MM.1S (cell line): ENCODE results near the gene CIRBP.
"Not testable (repeated sequence)": the region's sequence is repeated elsewhere in the genome, so short reads cannot be mapped to it uniquely, and the experiment has no call there.

Source experiments
- DNase-seq: peaks from one replicate; pipeline ENCODE4 v3.0.0-alpha.2; 2015
- H2AFZ ChIP-seq: fragments of 300-600 bp; sonication (generic); 2 replicates; pipeline ENCODE4 v1.6.0; 2016; ENCODE audit warnings: antibody characterized with exemption, low read length
- H3F3A ChIP-seq: fragments of 300-600 bp; sonication (generic); 2 replicates; pipeline ENCODE4 v1.6.1; 2016; ENCODE audit warnings: mild to moderate bottlenecking, antibody characterized with exemption, low read length, moderate library complexity, mixed read lengths; ENCODE audit not compliant: insufficient read depth
- H3K27ac ChIP-seq: fragments of 300-600 bp; sonication (generic); 2 replicates; pipeline ENCODE4 v1.5.1; 2016; ENCODE audit warnings: mild to moderate bottlenecking, low read length
- H3K27me3 ChIP-seq: fragments of 300-600 bp; sonication (generic); replicated peaks from 2 replicates; pipeline ENCODE4 v1.6.0; 2016; ENCODE audit warnings: low read length; ENCODE audit not compliant: insufficient read depth
- H3K36me3 ChIP-seq: fragments of 300-600 bp; sonication (generic); replicated peaks from 2 replicates; pipeline ENCODE4 v1.6.1; 2016; ENCODE audit warnings: mild to moderate bottlenecking, low read length, mixed read lengths; ENCODE audit not compliant: insufficient read depth
- H3K4me1 ChIP-seq: fragments of 300-600 bp; sonication (generic); 2 replicates; pipeline ENCODE4 v1.6.1; 2016; ENCODE audit warnings: low read length, mixed read lengths
- H3K4me2 ChIP-seq: fragments of 300-600 bp; sonication (generic); 2 replicates; pipeline ENCODE4 v1.6.0; 2016; ENCODE audit warnings: low read depth, low read length
- H3K4me3 ChIP-seq: fragments of 300-600 bp; sonication (generic); 2 replicates; pipeline ENCODE4 v1.5.1; 2016; ENCODE audit warnings: low read length, mixed read lengths
- H3K79me2 ChIP-seq: fragments of 300-600 bp; sonication (generic); 2 replicates; pipeline ENCODE4 v1.6.1; 2016; ENCODE audit warnings: mixed run types, low read length, mixed read lengths
- H3K9ac ChIP-seq: fragments of 300-600 bp; sonication (generic); 2 replicates; pipeline ENCODE4 v1.6.1; 2016; ENCODE audit warnings: low read length, mixed read lengths
- H3K9me2 ChIP-seq: fragments of 300-600 bp; sonication (generic); replicated peaks from 2 replicates; pipeline ENCODE4 v1.6.1; 2016; ENCODE audit warnings: mild to moderate bottlenecking, low read length, mixed read lengths; ENCODE audit not compliant: insufficient read depth
- H3K9me3 ChIP-seq: fragments of 300-600 bp; sonication (generic); replicated peaks from 2 replicates; pipeline ENCODE4 v1.6.1; 2016; ENCODE audit warnings: mild to moderate bottlenecking, low read length, mixed read lengths; ENCODE audit not compliant: insufficient read depth
- H4K20me1 ChIP-seq: fragments of 300-600 bp; sonication (generic); 2 replicates; pipeline ENCODE4 v1.6.1; 2016; ENCODE audit warnings: mild to moderate bottlenecking, low read length, moderate library complexity, mixed read lengths; ENCODE audit not compliant: insufficient read depth
- CTCF ChIP-seq: fragments of 300-600 bp; sonication (generic); IDR thresholded peaks from 2 replicates; pipeline ENCODE4 v1.5.1; 2016; ENCODE audit warnings: antibody characterized with exemption, low read length, mixed read lengths
- EZH2 ChIP-seq: fragments of 300-600 bp; sonication (generic); optimal IDR thresholded peaks from 2 replicates; pipeline ENCODE3; 2017; ENCODE audit warnings: low read depth, mild to moderate bottlenecking, antibody characterized with exemption, low read length, mixed read lengths
- EZH2phosphoT487 ChIP-seq: fragments of 300-600 bp; sonication (generic); IDR thresholded peaks from 2 replicates; pipeline ENCODE4 v1.6.1; 2018; ENCODE audit warnings: antibody characterized with exemption, low read length

Gene CIRBP

GRCh38 chr19:1245494-1246264, 23.5 kb upstream of the CIRBP start:
- H3K9me3 ChIP-seq, result no peaks in the 10 kb centered on the region
- H3K27me3 ChIP-seq, result no peaks in the 10 kb centered on the region
- peaks cover 38% of the 10 kb centered on the region for H3K79me2 ChIP-seq
- H3K4me2 ChIP-seq, result no peak overlapping the region
- H4K20me1 ChIP-seq, result no peaks in the 10 kb centered on the region
- H3F3A ChIP-seq, result peaks cover 32% of the 10 kb centered on the region
- H3K27ac ChIP-seq, result no peak overlapping the region
- no peak for TF ChIP-seq CTCF
- no peak for TF ChIP-seq EZH2phosphoT487
- TF ChIP-seq EZH2, result no peak
- no peak overlapping the region for H3K9ac ChIP-seq
- peaks cover 26% of the 10 kb centered on the region for H3K4me1 ChIP-seq
- DNase-seq, result no peak
- H3K36me3 ChIP-seq, result no peaks in the 10 kb centered on the region
- no peak overlapping the region for H2AFZ ChIP-seq
- no peaks in the 10 kb centered on the region for H3K9me2 ChIP-seq
- no peak overlapping the region for H3K4me3 ChIP-seq

GRCh38 chr19:1246265-1247087, 22.7 kb upstream of the CIRBP start:
- H3F3A ChIP-seq, result peaks cover 25% of the 10 kb centered on the region
- not testable (repeated sequence) for H3K4me3 ChIP-seq, H2AFZ ChIP-seq, H4K20me1 ChIP-seq, H3K9ac ChIP-seq, H3K27me3 ChIP-seq, H3K9me2 ChIP-seq, H3K9me3 ChIP-seq, DNase-seq, H3K27ac ChIP-seq, H3K4me2 ChIP-seq, H3K36me3 ChIP-seq
- H3K79me2 ChIP-seq, result peaks cover 46% of the 10 kb centered on the region
- peaks cover 19% of the 10 kb centered on the region for H3K4me1 ChIP-seq

GRCh38 chr19:1247748-1248138, 21.4 kb upstream of the CIRBP start:
- Histone ChIP-seq H3K36me3 (no peaks in the 10 kb centered on the region), H3K9me3 (no peaks in the 10 kb centered on the region), H3K4me1 (peaks cover 19% of the 10 kb centered on the region), H3F3A (peaks cover 25% of the 10 kb centered on the region), H3K27me3 (no peaks in the 10 kb centered on the region), H4K20me1 (no peaks in the 10 kb centered on the region), H3K9ac (peak overlapping the region; percentile 96; the same call in 1 of the 2 replicates), H3K27ac (peak overlapping the region; percentile 97), H3K4me3 (peak overlapping the region; percentile 83), H2AFZ (peak overlapping the region; percentile 86), H3K79me2 (peaks cover 47% of the 10 kb centered on the region), H3K9me2 (no peaks in the 10 kb centered on the region), H3K4me2 (peak overlapping the region; percentile 93)
- TF ChIP-seq EZH2, result no peak
- DNase-seq, result no peak

GRCh38 chr19:1248139-1248785, 20.9 kb upstream of the CIRBP start, which contains the start of gene MIDN:
TSS of gene MIDN (plus strand) at chr19:1248583. CDS start at chr19:1250297, 1,714 bp downstream.
- no peak for TF ChIP-seq EZH2phosphoT487
- peak; percentile 58 for TF ChIP-seq CTCF
- DNase-seq, result peak; percentile 88
- H3K9ac ChIP-seq, result peak within 1 kb of the TSS; percentile 96
- no peaks in the 10 kb centered on the region for H3K9me3 ChIP-seq
- H3K27me3 ChIP-seq, result no peaks in the 10 kb centered on the region
- peaks cover 19% of the 10 kb centered on the region for H3K4me1 ChIP-seq
- no peaks in the 10 kb centered on the region for H3K36me3 ChIP-seq
- peak within 1 kb of the TSS; percentile 93 for H3K4me2 ChIP-seq
- peak within 1 kb of the TSS; percentile 97 for H3K27ac ChIP-seq
- H3K9me2 ChIP-seq, result no peaks in the 10 kb centered on the region
- peaks cover 25% of the 10 kb centered on the region for H3F3A ChIP-seq
- peak within 1 kb of the TSS; percentile 83 for H3K4me3 ChIP-seq
- no peaks in the 10 kb centered on the region for H4K20me1 ChIP-seq
- H2AFZ ChIP-seq, result peak within 1 kb of the TSS; percentile 86
- H3K79me2 ChIP-seq, result peaks cover 42% of the 10 kb centered on the region
